Esophagus muscularis mucosa (tissue), 4 donors: ENCODE results near the gene LRP6. TPM values are rescaled to one million over a fixed set of nuclear protein-coding genes. Genes with fewer than 3 reads are reported as not detected.

Experiments
- DNase-seq: peaks from one replicate; pipeline ENCODE4 v3.0.0-alpha.2; 2017; ENCODE audit errors: extremely low spot score
- H3K27ac ChIP-seq, 4 donors: fragments of 200-600 bp; sonication (generic); replicated peaks in 1 of 4; 1 replicate in 3 of 4; 2 replicates in 1 of 4; pipeline ENCODE4 v1.5.1; 2016 to 2019; ENCODE audit warnings: mild to moderate bottlenecking in 1 of 4
- H3K27me3 ChIP-seq, 4 donors: fragments of 200-600 bp; sonication (generic); one replicate each; pipeline versions ENCODE4 v1.5.1 to v1.6.0; 2016 to 2019
- H3K36me3 ChIP-seq, 4 donors: fragments of 200-600 bp; sonication (generic); one replicate each; pipeline ENCODE4 v1.5.1; 2016 to 2019
- H3K4me1 ChIP-seq, 4 donors: fragments of 200-600 bp; sonication (generic); one replicate each; pipeline ENCODE4 v1.5.1; 2016 to 2019
- H3K4me3 ChIP-seq, 4 donors: fragments of 200-600 bp; sonication (generic); 1 replicate in 2 of 4; 2 replicates in 2 of 4; pipeline ENCODE4 v1.5.1; 2016 to 2019; ENCODE audit warnings: mild to moderate bottlenecking in 4 of 4, moderate library complexity in 1 of 4
- H3K9me3 ChIP-seq, 4 donors: fragments of 200-600 bp; sonication (generic); 1 replicate in 3 of 4; 2 replicates in 1 of 4; pipeline ENCODE4 v1.5.1; 2016 to 2019
- CTCF ChIP-seq, 3 experiments: fragments of 200-600 bp in 2 of 3; fragments of 450-650 bp in 1 of 3; sonication (generic) in 2 of 3; IDR thresholded peaks; one replicate each; pipeline ENCODE4 v1.5.1; 2017 to 2019; ENCODE audit warnings: antibody characterized with exemption in 3 of 3, mild to moderate bottlenecking in 2 of 3, moderate library complexity in 1 of 3
- EP300 ChIP-seq: sonication (generic); formaldehyde crosslinking; IDR thresholded peaks from one replicate; pipeline ENCODE4 v1.6.1; 2017; ENCODE audit warnings: antibody characterized with exemption
- POLR2A ChIP-seq: fragments of 450-650 bp; IDR thresholded peaks from one replicate; pipeline ENCODE4 v1.6.1; 2017; ENCODE audit warnings: antibody characterized with exemption, moderate library complexity, mild to moderate bottlenecking, low read depth
- POLR2AphosphoS5 ChIP-seq, 2 donors: sonication (generic); formaldehyde crosslinking; IDR thresholded peaks; one replicate each; pipeline ENCODE4 v1.6.1; 2017; ENCODE audit warnings: antibody characterized with exemption in 2 of 2
- WGBS: methylation state at CpG from one replicate; pipeline ENCODE4 v1.1.5; 2018; 5-methylcytosine and 5-hydroxymethylcytosine counted together
- intact Hi-C: fragments of 100-400 bp; cut with DNase I; formaldehyde crosslinking; loops from one replicate; pipeline ENCODE4 v1.15.1; 2023
- total RNA-seq, 4 donors: library from RNA; depleted of rRNA; stranded (reverse); fragments of >200 nt; gene quantifications; one replicate each; pipeline versions ENCODE4 v1.1.0 to v1.2.1, GENCODE V29; 2016

The LRP6 gene
- total RNA-seq, 4 donors from 2014 or later = 26.2 to 61.1 (median 34.8) TPM

DNA sequence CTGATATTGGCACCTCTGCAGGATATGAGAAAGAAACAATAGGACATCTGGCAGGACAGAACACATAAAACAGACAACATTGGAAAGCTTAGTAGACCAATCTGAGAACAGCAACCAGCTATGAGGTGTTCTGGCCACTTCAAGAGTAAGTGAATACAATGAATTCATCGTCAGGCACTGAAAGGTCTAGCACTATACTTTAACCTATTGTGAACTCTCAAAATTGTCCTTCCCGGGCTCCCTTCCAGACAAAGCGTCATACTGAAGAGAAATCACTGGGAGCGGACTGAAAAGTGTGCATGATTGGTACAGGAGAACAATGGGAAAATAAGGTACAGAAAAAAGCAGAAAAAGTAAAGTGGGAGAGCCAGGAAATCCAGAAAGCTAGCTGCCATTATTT lies 75.8 kb downstream of the LRP6 start:
- Histone ChIP-seq H3K9me3 (no peaks in the 10 kb centered on the region), H3K4me3 (no peak overlapping the region), H3K27ac (no peak overlapping the region), H3K4me1 (peaks cover 0 to 41% (median 30%) of the 10 kb centered on the region in 4 donors), H3K36me3 (no peaks in the 10 kb centered on the region), H3K27me3 (no peaks in the 10 kb centered on the region)
- TF ChIP-seq EP300 = no peak
- no peak for TF ChIP-seq CTCF (IDR thresholded peaks at IDR 0.05)
- TF ChIP-seq POLR2AphosphoS5 (IDR thresholded peaks at IDR 0.05) = no peak
- no peak for TF ChIP-seq POLR2A
- no peak for DNase-seq
- intact Hi-C loops = no loop called here
- WGBS = 92% methylated on average over 4 of the region's 4 CpGs

- WGBS = 96% methylated on average over 1 of the region's 1 CpG
- H3K4me3 ChIP-seq = no peak overlapping the region
- no peaks in the 10 kb centered on the region for H3K27me3 ChIP-seq
- peaks cover 0 to 47% (median 38%) of the 10 kb centered on the region in 4 donors for H3K4me1 ChIP-seq
- intact Hi-C loops = no loop called here
- H3K36me3 ChIP-seq = no peaks in the 10 kb centered on the region
- no peak for DNase-seq
- TF ChIP-seq POLR2A = no peak
- no peak for TF ChIP-seq POLR2AphosphoS5 (IDR thresholded peaks at IDR 0.05)
- TF ChIP-seq CTCF (IDR thresholded peaks at IDR 0.05) = no peak
- no peak for TF ChIP-seq EP300
- no peaks in the 10 kb centered on the region for H3K9me3 ChIP-seq
- H3K27ac ChIP-seq = no peak overlapping the region
Measured at GRCh38 chr12:12190087-12190809, 76.6 kb downstream of the LRP6 start.

- peaks cover 12 to 76% (median 59%) of the 10 kb centered on the region in 4 donors for H3K4me1 ChIP-seq
- no peaks in the 10 kb centered on the region for H3K9me3 ChIP-seq
- 48% methylated on average over 2 of the region's 2 CpGs for WGBS
- H3K36me3 ChIP-seq = no peaks in the 10 kb centered on the region
- no peak overlapping the region for H3K27ac ChIP-seq
- no peaks in the 10 kb centered on the region for H3K27me3 ChIP-seq
- TF ChIP-seq CTCF (IDR thresholded peaks at IDR 0.05) (no peak), POLR2AphosphoS5 (IDR thresholded peaks at IDR 0.05) (no peak), POLR2A (no peak), EP300 (no peak)
- DNase-seq = no peak
- no peak overlapping the region for H3K4me3 ChIP-seq
- intact Hi-C loops = no loop called here
Measured at GRCh38 chr12:12185414-12185813, 81.4 kb downstream of the LRP6 start.

DNA sequence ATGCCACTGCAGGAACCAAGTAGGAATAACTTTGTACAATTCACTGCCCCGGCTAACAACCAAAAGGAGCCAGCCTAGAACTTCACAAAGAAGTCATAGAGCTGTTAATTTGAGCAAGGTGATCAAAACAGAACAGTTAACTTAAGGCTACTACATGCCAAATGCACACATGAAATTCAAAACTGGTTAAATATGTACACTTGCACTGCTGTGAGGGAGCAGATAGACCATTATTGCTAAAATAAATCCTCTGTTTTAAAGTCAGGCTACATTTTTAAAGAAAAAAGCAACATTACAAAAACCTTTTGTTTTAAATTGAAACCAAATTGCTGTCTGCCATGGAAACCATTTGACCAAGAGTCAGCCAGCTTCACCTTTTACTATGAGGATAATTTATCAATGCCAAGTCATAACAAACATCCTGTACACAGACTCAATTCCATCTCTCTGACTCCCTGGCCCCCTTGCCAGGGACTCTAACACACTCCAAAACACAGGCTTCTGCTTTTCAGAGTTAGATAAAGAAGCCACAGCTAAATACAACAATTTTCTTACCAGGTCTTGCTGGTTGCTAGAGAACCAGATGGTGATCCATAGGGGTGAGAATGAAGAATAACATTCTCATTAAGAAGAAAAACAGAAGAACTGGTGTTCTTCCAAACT lies 84.0 kb downstream of the LRP6 start:
- H3K36me3 ChIP-seq = no peaks in the 10 kb centered on the region
- H3K27me3 ChIP-seq = no peaks in the 10 kb centered on the region
- peaks cover 12 to 56% (median 42%) of the 10 kb centered on the region in 4 donors for H3K4me1 ChIP-seq
- H3K9me3 ChIP-seq = no peaks in the 10 kb centered on the region
- 35% methylated on average over 1 of the region's 1 CpG for WGBS
- no peak for TF ChIP-seq EP300
- no peak for TF ChIP-seq POLR2AphosphoS5 (IDR thresholded peaks at IDR 0.05)
- no peak for TF ChIP-seq CTCF (IDR thresholded peaks at IDR 0.05)
- TF ChIP-seq POLR2A = no peak
- intact Hi-C loops = no loop called here
- no peak for DNase-seq
- H3K4me3 ChIP-seq = peak overlapping the region in 2 of 4 donors; percentile 4 to 11
- H3K27ac ChIP-seq = peak overlapping the region; percentile 34 to 54 (median 41)
